Kidney tubule cell (primary cell): ENCODE data around the gene KCNH5.

Experiments used
- DNase-seq: peaks from one replicate; pipeline ENCODE4 v3.0.0-alpha.2; 2018; ENCODE audit warnings: low spot score

Gene KCNH5

GRCh38 chr14:62674563-62675237 lies 370.6 kb downstream of the KCNH5 start:
- no peak for DNase-seq

- no peak for DNase-seq
Measured at GRCh38 chr14:62673014-62673755, 372.1 kb downstream of the KCNH5 start.

DNA sequence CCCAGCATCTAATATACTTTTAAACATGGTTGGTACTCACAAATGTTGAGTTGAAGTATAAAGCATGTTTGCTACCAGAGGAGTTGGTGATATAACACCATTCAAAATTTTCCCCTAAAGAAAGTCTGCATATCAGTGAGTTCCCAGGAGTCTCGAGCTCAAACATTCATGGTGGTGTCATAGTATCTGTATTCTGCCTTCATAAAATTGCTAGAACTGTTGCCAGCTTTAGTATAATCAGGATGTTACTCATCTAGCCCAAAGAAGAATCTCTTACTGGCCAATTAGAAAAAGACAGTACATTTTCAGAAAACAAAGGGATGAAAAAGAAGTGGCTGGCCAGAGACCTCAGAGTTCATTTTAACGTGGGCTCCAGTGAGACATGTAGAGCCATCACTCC lies 374.7 kb downstream of the KCNH5 start:
- no peak for DNase-seq

DNA sequence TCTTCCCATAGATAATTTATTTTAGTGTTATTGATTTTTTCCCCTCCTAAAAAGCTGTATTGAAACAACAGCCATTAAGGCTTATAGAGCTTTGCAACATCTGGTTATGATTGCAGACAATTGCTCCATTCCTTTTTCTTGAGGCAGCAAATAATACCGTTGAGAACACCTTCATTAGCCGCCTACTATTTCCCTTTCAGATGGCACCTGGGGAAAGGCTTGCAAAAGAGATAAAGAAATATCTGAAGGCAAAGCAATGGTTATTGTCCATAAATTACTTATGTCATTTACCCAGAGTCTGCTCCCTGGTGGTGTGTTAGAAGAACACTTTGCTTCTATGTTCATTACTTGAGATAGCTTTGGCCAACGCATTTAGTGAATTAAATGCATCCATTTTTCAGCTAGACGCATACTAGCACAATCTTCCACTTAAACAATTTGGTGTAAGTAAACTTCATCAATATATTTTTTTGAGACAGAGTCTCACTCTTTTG lies 377.8 kb downstream of the KCNH5 start:
- no peak for DNase-seq

GRCh38 chr14:62665286-62665685 lies 380.0 kb downstream of the KCNH5 start:
- no peak for DNase-seq

- DNase-seq: no peak
Measured at GRCh38 chr14:62663456-62663821, 381.8 kb downstream of the KCNH5 start.

DNA sequence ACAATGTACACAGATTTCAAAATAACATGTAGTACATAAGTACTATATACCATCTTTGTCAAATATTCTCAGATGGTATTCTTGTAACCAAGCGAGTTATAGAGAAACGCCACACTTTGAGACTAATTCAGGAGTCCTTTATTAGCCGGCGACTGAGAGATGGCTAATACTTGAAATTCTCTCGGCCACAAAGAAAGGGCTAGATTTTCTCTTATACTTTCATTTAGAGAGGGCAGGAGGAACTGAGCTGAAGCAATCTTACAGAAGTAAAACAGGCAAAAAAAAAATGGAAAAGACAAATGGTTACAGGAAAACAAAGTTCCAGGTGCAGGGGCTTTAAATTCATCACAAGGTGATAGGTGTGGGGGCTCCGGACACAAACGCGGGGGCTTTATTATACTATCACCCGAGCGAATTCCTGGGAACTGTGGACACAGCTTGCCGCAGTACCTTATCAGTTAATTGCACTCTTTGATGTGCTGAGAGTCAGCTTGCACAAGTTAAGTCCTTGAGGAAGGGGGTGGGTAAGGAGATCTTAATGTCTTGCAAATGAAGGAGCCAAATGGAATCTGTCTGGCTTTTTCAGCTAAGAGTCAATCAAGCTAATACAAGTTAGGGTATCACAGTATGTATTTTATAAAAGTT lies 382.3 kb downstream of the KCNH5 start:
- no peak for DNase-seq

GRCh38 chr14:62661818-62662217 lies 383.4 kb downstream of the KCNH5 start:
- peak; percentile 11 for DNase-seq

GRCh38 chr14:62658631-62659030 lies 386.6 kb downstream of the KCNH5 start:
- DNase-seq: no peak

DNA sequence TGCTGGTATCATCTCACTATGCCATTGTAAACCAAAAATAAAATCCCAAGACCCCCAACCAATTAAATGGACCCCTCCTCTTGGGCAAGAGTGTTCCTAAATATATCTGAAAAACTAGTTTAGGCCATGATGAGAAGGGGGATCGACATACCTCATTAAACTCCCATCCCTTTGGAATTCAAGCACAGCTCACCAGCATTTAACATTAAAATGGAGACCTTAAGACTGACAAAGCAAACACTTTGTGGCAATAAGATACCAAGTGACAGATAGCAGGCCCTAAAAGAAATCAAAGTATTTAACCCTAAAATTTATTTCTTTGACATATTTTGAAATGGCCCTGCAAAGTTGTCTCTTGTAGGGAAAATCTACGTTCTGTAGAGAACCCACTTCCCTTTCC lies 387.9 kb downstream of the KCNH5 start:
- no peak for DNase-seq

DNA sequence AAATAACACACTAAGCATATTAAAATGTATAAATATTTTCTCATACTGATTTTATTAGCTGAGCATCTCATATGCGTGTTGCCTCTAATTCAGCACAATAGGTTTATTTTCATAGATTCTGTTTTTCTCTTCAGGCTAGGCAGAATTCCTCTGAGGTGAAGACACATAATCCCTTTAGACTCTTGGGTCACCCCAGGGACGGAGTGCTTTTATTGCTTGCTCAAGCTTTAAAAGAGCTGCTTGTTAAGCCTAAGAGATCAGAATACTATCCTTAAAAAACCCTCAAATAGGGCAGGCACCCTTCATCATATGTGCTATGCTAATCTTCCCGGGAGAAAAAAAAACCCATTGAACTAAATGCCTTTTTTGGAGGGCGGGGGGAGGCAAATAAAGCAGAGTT lies 390.1 kb downstream of the KCNH5 start:
- no peak for DNase-seq

DNA sequence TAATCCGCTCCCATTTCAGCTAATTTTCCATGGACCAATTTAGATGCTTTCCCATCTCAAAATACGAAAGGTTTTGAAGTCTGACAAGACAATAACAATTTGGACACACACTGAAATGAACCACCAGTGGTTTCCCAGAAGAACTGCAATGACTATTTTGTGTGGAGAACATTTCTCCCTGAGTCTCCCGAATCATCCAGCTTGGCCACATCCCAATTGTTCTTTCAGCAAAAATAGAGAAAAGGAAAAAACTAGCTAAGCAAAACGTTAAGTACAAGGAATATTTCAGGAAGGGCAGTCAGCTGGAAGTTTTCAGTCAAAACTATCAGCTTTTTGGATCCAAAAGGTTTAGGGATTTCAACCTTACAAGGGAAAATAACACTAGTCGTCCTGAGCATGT lies 390.6 kb downstream of the KCNH5 start:
- DNase-seq: no peak
